22Rv1 (cell line): ENCODE results near the gene RHOG.

Source experiments
- CTCF ChIP-seq: fragments of 450-650 bp; IDR thresholded peaks from 2 replicates; pipeline ENCODE4 v1.5.1; 2017; ENCODE audit warnings: mild to moderate bottlenecking
- ZFX ChIP-seq: fragments of 450-650 bp; IDR thresholded peaks from 2 replicates; pipeline ENCODE4 v1.6.1; 2017; ENCODE audit warnings: antibody characterized with exemption, borderline replicate concordance

GRCh38 chr11:3781423-3781822 is 59.3 kb downstream of the RHOG start:
- no peak for TF ChIP-seq CTCF
- TF ChIP-seq ZFX: no peak
